GM18909 (cell line): ENCODE results near the gene PACRG.

Source experiments
- ATAC-seq: cut with Tn5 transposase; IDR thresholded peaks from one replicate; pipeline ENCODE4 v1.9.1; 2021; ENCODE audit warnings: mild to moderate bottlenecking; ENCODE audit not compliant: unreplicated experiment, poor library complexity

PACRG gene

DNA sequence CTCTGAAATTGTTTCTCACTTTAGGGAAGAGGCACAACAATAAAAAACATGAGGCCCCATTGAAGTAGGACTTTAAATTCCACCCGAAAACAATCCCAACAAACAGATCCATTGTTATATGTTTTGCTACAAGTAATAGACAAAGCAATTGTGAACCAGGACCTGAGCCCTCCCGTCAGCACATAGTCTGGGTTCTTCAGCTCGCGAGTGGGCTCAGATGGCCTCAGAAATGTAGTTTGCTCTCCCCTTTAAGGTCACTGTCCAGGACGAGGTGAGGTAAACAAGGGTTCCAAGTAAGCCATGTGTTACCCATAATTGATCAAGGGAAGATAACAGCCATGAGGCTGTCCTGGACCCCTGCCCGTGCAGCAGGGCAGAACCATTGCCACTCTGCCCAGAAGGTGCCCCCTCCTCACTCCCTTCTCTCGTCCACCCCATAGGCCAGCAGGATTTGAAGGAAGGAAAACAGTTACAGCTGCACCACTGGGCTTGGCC lies 526.6 kb downstream of the PACRG start:
- no peak for ATAC-seq

DNA sequence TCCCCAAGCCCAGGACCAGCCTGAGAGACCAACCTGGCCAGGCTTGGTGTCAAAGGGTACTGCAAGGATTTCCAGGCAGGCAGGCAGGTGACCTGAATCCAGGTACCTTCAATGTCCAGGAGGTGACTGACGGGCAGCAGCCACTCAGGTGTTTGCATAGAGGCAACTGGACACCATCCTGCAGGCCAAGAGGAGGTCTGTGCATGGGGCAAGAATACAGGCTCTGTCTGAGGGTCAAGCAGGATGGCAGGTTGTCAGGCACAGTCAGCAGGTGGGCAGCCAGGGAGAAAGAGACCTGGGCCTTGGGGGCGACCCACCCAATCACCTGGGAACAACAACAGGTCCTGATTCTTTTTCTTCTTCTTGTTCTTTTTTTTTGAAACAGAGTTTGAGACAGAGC lies 527.5 kb downstream of the PACRG start:
- ATAC-seq, result no peak

DNA sequence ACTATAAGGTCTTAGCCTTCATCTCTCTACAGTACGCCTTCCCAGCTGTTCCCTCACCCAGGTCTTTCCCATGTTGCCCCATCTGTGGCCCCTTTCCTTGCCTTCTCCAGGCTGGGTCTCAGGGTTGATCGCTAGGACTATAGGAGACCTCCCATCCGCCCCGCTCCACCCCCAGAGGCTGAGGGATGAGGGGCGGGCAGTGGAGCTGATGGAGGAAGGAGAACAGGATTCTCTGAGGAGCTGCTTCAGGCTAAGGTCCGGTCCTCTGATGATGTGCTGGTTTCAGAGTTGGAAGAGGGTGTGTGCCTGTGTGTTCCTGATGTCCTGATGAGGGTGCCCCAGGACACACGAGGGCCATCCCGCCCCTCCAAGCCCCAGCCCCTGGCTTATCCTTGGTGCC lies 531.9 kb downstream of the PACRG start:
- no peak for ATAC-seq

DNA sequence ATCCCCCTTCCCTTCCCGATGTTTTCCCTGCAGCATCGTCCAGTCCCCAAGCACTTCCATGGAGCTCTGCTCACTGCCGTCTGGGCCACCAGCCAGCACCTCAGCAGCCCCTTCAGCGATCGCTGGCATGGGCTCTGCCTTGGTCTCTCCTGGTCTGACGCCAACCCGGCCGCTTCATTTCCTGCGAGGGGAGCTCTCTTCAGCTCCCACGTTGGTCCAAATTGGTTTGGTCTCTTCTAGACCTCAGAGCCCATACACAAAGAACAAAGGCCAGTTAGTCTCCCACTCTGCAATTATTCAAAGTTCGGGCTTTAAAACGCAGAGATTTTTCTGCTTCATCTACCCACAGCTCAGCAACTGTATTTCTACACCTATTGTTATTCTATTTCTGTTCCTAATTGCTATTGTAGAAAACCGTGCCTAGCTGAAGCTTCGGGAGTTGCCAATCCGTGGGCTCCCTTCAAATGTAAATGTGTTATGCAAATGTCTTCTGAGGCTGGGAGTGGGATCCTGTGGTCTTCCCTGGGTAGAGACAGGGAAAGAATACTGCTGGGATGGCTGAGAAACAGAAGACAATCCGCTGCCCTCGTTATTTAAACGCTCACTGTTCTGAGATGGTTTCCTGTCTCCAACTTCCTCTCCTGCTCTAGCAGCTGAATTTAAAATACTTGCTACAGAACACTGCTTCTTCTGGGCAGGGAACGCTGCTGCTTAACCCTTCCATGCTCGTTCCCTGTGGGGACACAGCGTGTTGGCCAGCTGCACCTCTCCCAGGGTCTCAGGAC lies 532.5 kb downstream of the PACRG start:
- no peak for ATAC-seq

DNA sequence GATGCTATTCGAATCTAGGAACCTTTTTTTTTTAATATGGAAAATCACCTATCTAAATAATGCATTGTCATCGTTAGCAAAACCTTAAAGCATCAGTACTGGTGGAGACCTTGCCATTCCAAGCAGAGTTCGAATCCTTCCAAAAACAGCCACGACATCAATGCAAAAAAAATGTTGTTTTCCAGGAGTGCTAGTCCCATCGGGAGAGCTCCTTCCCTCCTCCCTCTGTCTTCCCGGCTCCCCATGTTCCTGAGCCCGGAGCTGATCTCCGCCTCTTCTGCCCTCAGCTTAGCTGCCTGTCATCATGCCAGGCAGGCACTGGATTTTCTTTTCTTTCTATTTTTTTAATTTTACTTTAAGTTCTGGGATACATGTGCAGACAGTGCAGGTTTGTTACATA lies 533.1 kb downstream of the PACRG start:
- no peak for ATAC-seq

DNA sequence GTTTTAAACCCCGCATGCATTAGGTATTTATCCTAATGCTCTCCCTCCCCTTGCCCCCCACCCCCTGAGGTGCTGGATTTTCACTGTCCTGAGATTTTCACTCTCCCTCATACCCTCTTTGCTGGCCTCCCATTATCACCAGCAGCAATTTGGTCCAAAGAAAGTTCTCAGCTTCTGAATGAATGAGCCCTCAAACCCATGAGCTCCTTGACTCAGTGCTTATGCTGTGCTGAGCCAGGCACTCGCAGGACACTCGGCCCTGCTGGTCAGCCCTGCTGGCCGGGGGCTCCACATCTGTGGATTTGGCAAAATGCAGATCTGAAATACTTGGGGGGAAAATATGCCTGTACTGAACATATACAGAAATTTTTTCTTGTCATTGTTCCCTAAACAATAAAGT lies 533.6 kb downstream of the PACRG start:
- no peak for ATAC-seq

DNA sequence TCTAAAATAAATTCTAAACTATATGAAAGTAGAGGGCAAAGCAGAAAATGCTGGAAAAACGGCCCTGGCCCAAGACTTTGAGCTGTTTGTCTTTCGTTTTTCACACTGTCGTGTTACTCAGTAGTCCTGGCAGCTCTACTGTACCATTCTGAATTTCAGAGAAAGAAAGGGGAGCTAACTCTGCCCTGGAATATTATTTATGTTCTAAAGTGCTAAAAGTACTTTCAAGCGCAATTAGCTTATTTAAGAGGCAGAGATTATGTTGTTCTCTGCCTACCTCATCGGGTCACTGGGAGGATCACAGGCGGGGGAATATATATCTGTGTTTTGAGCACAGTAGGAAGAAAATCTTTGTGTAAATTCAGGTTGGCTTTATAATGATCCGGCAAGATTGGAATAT lies 534.3 kb downstream of the PACRG start:
- ATAC-seq, result no peak

DNA sequence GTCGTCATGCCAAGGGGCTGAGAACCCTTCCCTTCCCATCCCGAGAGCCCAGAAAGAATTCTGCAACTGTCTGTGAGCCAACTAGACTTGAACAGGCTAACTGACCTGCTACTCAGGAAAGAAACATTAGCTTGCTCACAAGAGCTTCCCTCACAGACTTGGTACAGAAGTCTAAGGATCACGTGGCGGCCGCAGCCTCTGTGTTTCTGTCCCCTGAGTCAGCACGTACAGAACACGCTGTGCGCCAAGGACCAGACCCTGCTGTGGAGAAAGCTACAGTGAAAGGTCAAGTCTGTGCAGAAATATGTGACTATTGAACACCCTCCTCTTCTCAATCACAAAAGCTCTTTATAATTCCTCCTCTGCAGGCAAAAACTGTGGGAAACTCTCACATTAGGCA lies 535.4 kb downstream of the PACRG start:
- no peak for ATAC-seq

DNA sequence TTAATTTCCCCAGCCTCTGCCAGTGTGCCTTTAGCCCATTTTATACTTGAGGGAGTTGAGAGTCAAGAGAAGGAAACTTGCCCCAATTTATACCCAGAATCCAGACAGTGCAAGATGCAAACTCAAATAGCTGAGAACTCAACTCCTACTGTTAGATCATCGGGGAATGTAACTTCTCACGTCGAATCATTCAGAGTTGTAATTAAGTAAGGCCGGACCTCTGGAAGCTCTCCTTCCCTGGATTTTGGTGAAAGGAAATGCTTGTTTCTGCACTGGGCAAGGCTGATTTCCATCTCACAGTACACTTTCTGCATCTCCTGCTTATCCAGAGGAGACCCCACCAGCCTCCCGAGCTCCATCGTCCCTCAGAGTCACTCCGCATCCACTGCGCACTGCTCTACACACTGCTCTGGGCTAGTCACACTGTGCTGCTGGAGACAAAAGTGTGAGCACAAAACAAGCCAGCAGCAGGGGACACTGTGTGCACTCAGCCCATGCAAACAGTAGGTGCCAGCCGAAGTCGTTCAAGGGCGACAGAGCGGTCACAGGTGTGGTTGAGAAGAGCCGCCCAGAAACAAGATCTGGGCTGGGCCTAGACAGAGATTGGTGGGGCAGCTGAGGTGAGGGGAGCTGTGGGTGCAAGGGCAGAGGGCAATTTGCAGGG lies 536.4 kb downstream of the PACRG start:
- no peak for ATAC-seq

DNA sequence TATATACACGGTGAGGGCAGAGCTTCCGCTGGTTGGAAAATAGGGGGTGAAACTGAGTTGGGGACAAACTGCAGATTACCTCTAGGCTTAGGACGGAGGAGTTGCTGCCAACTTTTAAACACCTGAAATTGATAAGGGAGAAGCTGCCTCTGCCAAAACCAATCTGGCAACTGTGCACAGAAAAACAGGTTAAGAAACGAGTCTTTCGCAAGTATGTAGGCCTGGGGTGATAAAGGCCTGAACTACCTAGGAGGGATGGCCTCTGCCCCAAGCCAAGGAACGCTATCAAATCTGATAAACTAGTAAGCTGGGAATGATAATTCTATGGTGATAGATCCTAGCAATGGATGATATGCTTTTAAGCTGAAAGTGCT lies 536.9 kb downstream of the PACRG start:
- ATAC-seq, result no peak

DNA sequence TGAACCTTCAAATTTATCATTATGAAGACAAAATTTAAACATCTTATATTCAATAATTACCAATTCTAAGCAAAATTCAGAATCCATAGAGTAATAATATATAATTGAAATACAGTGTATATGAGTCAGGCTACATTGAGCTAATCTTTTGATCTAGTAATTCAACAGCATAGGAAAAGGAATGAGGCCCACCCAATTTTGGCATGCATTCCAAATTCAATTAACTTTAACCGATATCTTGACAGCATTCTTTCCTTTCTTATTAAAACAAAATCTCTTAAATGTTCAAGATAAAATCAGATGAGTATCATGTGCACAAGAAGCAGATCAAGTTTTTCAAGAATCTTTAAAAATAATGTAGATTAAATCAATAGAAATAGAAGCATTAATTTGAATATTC lies 553.9 kb downstream of the PACRG start:
- no peak for ATAC-seq

DNA sequence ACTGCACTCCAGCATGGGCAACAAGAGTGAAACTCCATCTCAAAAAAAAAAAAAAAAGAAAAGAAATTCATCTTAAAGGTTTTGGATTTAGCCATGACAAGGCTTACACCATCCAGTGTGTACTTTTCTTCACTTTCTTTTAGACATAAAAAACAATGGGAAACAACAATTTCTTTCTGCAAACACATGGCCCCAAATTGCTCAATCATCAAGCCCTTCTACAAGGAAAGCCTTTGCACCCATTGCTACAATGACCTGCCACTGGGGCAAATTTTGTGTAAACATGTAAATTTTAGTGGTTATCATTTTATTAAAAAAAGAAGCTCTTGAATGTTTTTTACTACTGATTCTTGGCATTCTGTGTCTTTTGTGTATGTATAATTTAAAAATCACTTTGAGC lies 554.9 kb downstream of the PACRG start:
- no peak for ATAC-seq

DNA sequence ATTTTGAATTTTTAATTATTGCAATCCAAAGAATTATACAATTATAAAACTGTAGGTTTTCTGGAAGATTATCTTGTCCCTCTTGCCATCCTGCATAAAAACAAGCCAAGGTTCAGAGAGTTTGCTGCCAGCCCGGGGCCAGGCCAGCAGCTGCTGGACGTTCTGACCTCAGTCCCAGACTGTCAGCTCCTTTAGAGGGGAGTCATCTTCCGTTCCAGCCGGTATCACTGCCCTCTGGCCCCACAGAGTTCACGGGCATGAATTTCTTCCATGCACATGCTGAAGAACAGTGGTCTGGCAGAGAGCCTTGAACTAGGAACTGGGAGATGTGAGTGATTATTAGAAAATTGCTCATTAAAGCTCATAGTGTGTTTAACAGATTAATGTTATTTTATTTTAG lies 556.4 kb downstream of the PACRG start:
- ATAC-seq, result no peak

DNA sequence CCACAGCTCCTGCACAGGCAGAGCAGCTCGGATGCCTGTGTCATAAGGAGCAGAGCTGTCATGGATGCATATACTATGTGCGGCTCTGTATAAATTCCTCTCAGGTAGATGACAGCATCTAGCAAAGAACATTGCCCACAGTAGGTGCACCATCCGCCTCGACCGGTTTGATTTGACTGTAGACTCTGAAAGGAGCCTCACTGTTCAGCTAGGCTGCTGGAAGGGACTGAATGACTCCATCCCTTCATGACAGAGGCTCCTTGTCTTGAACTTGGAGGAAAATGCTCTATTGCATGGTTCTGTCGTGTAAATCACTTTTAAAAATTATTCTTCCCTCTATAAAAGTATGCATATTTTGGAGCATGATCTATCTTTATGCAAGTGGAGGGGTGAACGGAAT lies 557.9 kb downstream of the PACRG start:
- ATAC-seq, result no peak

DNA sequence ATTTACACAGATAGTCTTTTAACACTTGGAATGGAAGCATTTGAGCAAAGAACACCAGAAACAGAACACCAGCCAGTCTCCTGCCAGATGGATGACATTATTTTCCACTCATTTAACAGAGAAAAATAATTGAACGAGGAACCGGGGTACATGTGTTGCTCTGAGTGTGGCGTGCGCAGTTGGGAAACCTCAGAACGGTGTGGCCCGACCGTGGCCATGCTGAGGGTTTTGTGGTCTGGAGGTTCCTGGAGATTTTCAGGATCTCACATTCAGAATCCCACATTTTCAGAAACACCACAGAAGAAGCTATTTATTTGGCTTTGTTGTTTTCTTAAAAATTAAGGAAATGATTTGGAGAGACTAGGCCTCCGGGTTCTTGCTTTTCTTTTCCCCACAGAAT lies 559.9 kb downstream of the PACRG start:
- ATAC-seq, result no peak

DNA sequence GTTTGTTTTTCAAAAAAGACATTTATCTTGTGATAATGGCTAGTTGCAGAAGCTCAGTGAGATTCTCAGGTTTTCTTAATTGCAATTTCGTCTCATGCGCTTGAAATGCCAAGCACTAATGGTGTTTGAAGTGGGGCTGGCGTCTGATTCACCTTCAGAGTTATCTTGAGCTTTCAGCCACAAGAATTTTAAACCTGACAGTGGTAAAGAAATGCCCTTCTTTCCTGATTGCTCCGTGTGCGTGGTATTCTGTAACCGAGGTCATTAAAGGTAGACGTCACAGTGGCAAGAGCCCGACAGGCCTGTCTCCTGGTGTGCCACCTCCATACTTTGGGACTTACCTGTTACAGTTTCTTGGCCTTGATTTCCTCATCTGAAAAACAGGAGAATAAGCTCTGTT lies 560.3 kb downstream of the PACRG start:
- no peak for ATAC-seq

DNA sequence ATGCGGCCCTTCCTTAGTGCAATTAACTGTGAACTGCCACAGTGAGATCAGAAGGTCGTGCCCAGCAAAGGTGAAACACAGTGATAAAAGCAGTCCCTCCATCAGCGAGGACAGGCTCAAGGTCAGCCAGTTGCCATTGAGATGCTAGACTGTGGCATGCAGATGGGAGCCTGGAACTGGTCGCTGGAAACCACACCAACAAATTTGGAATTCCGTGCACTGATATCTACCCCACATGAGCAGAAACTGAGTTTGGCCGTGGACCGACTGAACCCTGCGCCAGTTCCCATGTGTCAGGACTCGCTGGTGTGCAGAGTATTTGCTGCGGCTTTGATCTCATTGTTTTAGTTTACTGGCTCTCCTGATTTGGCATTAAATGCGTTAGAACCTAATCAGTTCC lies 561.1 kb downstream of the PACRG start:
- ATAC-seq, result no peak

DNA sequence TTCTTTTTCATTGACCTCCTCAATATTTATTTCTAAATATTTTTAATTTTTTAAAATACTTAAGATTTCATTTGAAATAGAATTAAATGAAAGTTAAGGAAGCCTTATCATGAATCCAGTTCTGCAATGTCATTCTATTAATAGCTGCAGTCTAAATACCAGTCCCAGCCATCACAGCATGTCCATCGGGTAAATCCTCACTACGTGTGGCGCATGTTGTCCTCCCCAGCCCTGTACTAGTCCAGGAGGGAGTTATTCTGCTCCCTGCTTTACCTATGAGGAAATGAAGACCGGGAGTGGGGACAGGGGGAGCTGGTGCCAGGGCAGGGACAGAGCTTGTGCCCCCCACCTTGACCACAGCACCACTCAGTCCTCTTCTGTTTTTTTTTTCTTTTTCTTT lies 561.7 kb downstream of the PACRG start:
- no peak for ATAC-seq

DNA sequence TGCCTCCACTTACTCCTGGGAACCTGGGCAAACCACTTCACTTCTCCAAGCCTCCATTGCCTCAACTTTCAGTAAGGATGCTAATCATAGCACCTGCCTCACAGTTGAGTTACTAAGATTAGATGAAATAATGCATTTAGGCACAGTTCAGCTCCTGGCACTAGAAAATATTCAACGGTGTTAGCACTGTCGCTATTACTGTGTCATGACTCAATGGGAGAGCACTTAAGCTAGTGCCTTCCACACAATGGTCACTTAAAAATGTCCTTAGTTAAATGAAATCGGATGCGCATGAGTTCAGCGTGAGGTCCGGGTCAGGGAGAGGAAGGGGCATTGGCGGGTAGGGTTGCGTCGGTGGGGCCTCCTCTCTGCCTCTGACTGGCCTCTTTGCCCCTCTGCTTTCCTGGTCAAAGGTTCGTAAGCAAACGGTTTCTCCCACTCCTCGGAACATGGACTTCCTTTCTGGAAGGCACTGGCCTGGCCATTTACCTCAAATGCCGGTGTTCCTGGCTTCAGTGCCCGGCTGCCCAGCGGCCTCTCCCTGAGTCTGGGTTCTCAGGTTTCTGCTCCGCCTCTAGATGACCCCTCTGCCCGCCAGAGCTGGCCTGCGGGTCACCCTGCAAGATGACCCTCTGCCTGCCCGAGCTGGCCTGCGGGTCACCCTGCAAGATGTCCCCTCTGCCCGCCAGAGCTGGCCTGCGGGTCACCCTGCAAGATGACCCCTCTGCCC lies 562.9 kb downstream of the PACRG start:
- ATAC-seq, result no peak

DNA sequence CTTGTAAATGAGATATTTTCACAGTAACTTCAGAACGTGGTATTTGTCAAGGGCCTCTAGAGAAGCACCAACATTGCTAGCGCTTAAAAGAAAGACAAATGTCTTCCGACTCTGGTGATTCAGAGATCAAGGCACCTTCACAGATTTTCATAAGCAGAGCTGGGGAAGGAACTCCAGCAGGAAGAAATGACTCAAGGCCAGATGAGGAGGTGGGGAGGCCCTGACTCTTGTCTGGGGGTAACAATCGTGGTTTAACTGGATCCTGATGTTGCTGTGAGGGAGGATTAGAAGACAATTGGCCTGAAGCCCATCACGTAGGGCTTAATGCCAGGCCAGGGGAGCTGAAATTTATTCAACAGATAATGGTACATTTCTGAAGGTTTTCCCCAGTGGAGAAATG lies 563.8 kb downstream of the PACRG start:
- ATAC-seq, result no peak

DNA sequence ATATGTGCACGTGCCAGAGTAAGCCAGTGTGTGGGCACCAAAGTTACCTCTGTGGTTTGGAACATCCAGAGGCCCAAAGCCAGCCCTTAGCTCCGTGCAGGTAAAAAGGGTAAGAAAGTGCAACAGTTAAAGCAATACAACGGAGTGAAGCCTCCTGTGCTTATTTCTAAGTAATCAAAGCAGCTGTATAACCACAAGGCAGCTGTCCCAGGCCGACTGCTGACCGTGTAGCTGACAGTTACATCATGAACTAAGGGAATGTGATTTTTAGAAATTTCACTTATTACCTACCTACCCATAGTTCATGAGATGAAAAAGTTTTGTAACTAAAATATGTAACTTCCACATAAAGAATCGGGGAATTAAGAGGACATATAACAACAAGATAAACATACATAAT lies 565.5 kb downstream of the PACRG start:
- no peak for ATAC-seq
